Trophoblast cell (in vitro differentiated cells and primary cell): ENCODE results near the gene BCL7A.

Experiments
- DNase-seq, 2 donors: peaks; one replicate each; pipeline ENCODE4 v3.0.0-alpha.2; 2016
- H2AFZ ChIP-seq: 2 replicates; pipeline ENCODE4 v1.6.1; 2013; ENCODE audit warnings: low read length, moderate library complexity, mild to moderate bottlenecking; ENCODE audit not compliant: insufficient read depth, poor library complexity
- H2AK5ac ChIP-seq: 2 replicates; pipeline ENCODE4 v1.6.1; 2013; ENCODE audit warnings: mild to moderate bottlenecking, low read length
- H2BK120ac ChIP-seq: 2 replicates; pipeline ENCODE4 v1.6.1; 2013; ENCODE audit warnings: low read length, mild to moderate bottlenecking, moderate library complexity; ENCODE audit not compliant: insufficient read depth, poor library complexity
- H2BK12ac ChIP-seq: 2 replicates; pipeline ENCODE4 v1.6.1; 2013; ENCODE audit warnings: mild to moderate bottlenecking, low read length, moderate library complexity
- H2BK5ac ChIP-seq: 2 replicates; pipeline ENCODE4 v1.6.1; 2013; ENCODE audit warnings: low read length, low read depth, moderate library complexity, mild to moderate bottlenecking; ENCODE audit not compliant: poor library complexity
- H3K14ac ChIP-seq: 2 replicates; pipeline ENCODE4 v1.6.1; 2013; ENCODE audit warnings: mild to moderate bottlenecking, low read length
- H3K18ac ChIP-seq: 2 replicates; pipeline ENCODE4 v1.6.1; 2013; ENCODE audit warnings: mild to moderate bottlenecking, low read length
- H3K23ac ChIP-seq: 2 replicates; pipeline ENCODE4 v1.6.1; 2013; ENCODE audit warnings: low read length
- H3K27ac ChIP-seq: 2 replicates; pipeline ENCODE4 v1.5.1; 2013; ENCODE audit warnings: low read depth, mild to moderate bottlenecking, inconsistent platforms, low read length, moderate library complexity
- H3K27me3 ChIP-seq: 2 replicates; pipeline ENCODE4 v1.6.1; 2013; ENCODE audit warnings: inconsistent platforms, mild to moderate bottlenecking, low read length, moderate library complexity; ENCODE audit not compliant: insufficient read depth
- H3K36me3 ChIP-seq, 2 experiments: 1 replicate in 1 of 2; 2 replicates in 1 of 2; pipeline ENCODE4 v1.6.1; 2013; ENCODE audit warnings: low read length in 2 of 2, mild to moderate bottlenecking in 2 of 2, moderate library complexity in 1 of 2; ENCODE audit not compliant: insufficient read depth in 2 of 2, control insufficient read depth in 1 of 2
- H3K4ac ChIP-seq: 2 replicates; pipeline ENCODE4 v1.6.1; 2013; ENCODE audit warnings: low read depth, mild to moderate bottlenecking, low read length, moderate library complexity
- H3K4me1 ChIP-seq, 2 experiments: 1 replicate in 1 of 2; 2 replicates in 1 of 2; pipeline ENCODE4 v1.6.1; 2013; ENCODE audit warnings: low read length in 2 of 2, mild to moderate bottlenecking in 2 of 2, moderate library complexity in 1 of 2; ENCODE audit not compliant: insufficient read depth in 2 of 2, control insufficient read depth in 1 of 2
- H3K4me2 ChIP-seq: 2 replicates; pipeline ENCODE4 v1.6.1; 2013; ENCODE audit warnings: inconsistent platforms, mild to moderate bottlenecking, low read length, moderate library complexity
- H3K4me3 ChIP-seq: 2 replicates; pipeline ENCODE4 v1.5.1; 2013; ENCODE audit warnings: mild to moderate bottlenecking, low read depth, low read length, inconsistent platforms
- H3K79me1 ChIP-seq: one replicate; pipeline ENCODE4 v1.6.1; 2013; ENCODE audit warnings: low read length
- H3K79me2 ChIP-seq: 2 replicates; pipeline ENCODE4 v1.6.1; 2013; ENCODE audit warnings: low read length, mild to moderate bottlenecking; ENCODE audit not compliant: control insufficient read depth, insufficient read depth, poor library complexity
- H3K9ac ChIP-seq: 2 replicates; pipeline ENCODE4 v1.6.1; 2013; ENCODE audit warnings: mild to moderate bottlenecking, low read length
- H3K9me3 ChIP-seq: 2 replicates; pipeline ENCODE4 v1.6.1; 2013; ENCODE audit warnings: low read depth, mild to moderate bottlenecking, control low read depth, inconsistent platforms, low read length; ENCODE audit not compliant: insufficient read depth
- H4K12ac ChIP-seq: 2 replicates; pipeline ENCODE4 v1.6.1; 2013; ENCODE audit warnings: low read depth, mild to moderate bottlenecking, low read length, moderate library complexity
- H4K8ac ChIP-seq: 2 replicates; pipeline ENCODE4 v1.6.1; 2013; ENCODE audit warnings: low read depth, mild to moderate bottlenecking, low read length, moderate library complexity
- H4K91ac ChIP-seq: one replicate; pipeline ENCODE4 v1.6.1; 2013; ENCODE audit warnings: low read depth, mild to moderate bottlenecking, low read length, moderate library complexity
- WGBS: extraction: QIAGEN DNeasy Blood & Tissue Kit; methylation state at CpG from one replicate; pipeline ENCODE4 v1.1.7; 2013; ENCODE audit warnings: missing lambda C conversion rate; ENCODE audit not compliant: insufficient read length, insufficient coverage; ENCODE audit errors: extremely low coverage; 5-methylcytosine and 5-hydroxymethylcytosine counted together

BCL7A gene

GRCh38 chr12:122013136-122013535 lies 8.5 kb upstream of the BCL7A start:
- Histone ChIP-seq H3K9me3 (peaks cover 2% of the 10 kb centered on the region), H2BK120ac (no peak overlapping the region), H3K79me2 (no peaks in the 10 kb centered on the region), H4K8ac (no peak overlapping the region), H3K79me1 (no peaks in the 10 kb centered on the region), H3K27me3 (no peaks in the 10 kb centered on the region), H3K9ac (no peak overlapping the region), H3K36me3 (no peaks in the 10 kb centered on the region), H3K23ac (no peak overlapping the region), H3K14ac (no peak overlapping the region), H3K4me3 (no peak overlapping the region), H2BK12ac (no peak overlapping the region), H2BK5ac (no peak overlapping the region), H3K18ac (no peak overlapping the region), H2AK5ac (no peak overlapping the region), H2AFZ (no peak overlapping the region), H3K4me1 (no peaks in the 10 kb centered on the region), H3K4me2 (no peak overlapping the region), H4K12ac (no peak overlapping the region), H4K91ac (no peak overlapping the region), H3K27ac (no peak overlapping the region), H3K4ac (no peak overlapping the region)
- WGBS: no CpG with 5 or more reads among the region's 4 CpGs
- DNase-seq: no peak

GRCh38 chr12:122013791-122014590 lies 7.7 kb upstream of the BCL7A start:
- Histone ChIP-seq H3K36me3 (no peaks in the 10 kb centered on the region), H3K4me1 (no peaks in the 10 kb centered on the region), H2BK120ac (no peak overlapping the region), H3K4me3 (no peak overlapping the region), H3K27ac (no peak overlapping the region), H3K4ac (no peak overlapping the region), H4K8ac (no peak overlapping the region), H3K4me2 (no peak overlapping the region), H2AK5ac (no peak overlapping the region), H2AFZ (no peak overlapping the region), H4K12ac (no peak overlapping the region), H3K9me3 (peaks cover 3% of the 10 kb centered on the region), H3K18ac (no peak overlapping the region), H2BK12ac (no peak overlapping the region), H3K23ac (no peak overlapping the region), H3K9ac (no peak overlapping the region), H3K79me2 (no peaks in the 10 kb centered on the region), H4K91ac (no peak overlapping the region), H3K79me1 (no peaks in the 10 kb centered on the region), H3K27me3 (no peaks in the 10 kb centered on the region), H2BK5ac (no peak overlapping the region), H3K14ac (no peak overlapping the region)
- no CpG with 5 or more reads among the region's 19 CpGs for WGBS
- no peak for DNase-seq

GRCh38 chr12:122014781-122015180 lies 6.9 kb upstream of the BCL7A start:
- Histone ChIP-seq H3K79me2 (no peaks in the 10 kb centered on the region), H4K12ac (no peak overlapping the region), H3K27me3 (no peaks in the 10 kb centered on the region), H2AFZ (no peak overlapping the region), H3K27ac (no peak overlapping the region), H3K9ac (no peak overlapping the region), H3K23ac (no peak overlapping the region), H4K91ac (no peak overlapping the region), H3K9me3 (peaks cover 3% of the 10 kb centered on the region), H3K14ac (no peak overlapping the region), H3K79me1 (no peaks in the 10 kb centered on the region), H3K4me3 (no peak overlapping the region), H3K4me2 (no peak overlapping the region), H2AK5ac (no peak overlapping the region), H2BK5ac (no peak overlapping the region), H2BK120ac (no peak overlapping the region), H2BK12ac (no peak overlapping the region), H3K4me1 (no peaks in the 10 kb centered on the region), H4K8ac (no peak overlapping the region), H3K18ac (no peak overlapping the region), H3K36me3 (no peaks in the 10 kb centered on the region), H3K4ac (no peak overlapping the region)
- DNase-seq: no peak
- WGBS: no CpG with 5 or more reads among the region's 5 CpGs

GRCh38 chr12:122018457-122018856 lies 3.2 kb upstream of the BCL7A start:
- no peak overlapping the region for H2BK5ac ChIP-seq
- no peak overlapping the region for H3K4me2 ChIP-seq

More at GRCh38 chr12:122018457-122018856, 3.2 kb upstream of the BCL7A start:
- Histone ChIP-seq H3K27ac (no peak overlapping the region), H3K79me2 (peaks cover 8% of the 10 kb centered on the region), H3K9me3 (peaks cover 3% of the 10 kb centered on the region), H3K36me3 (no peaks in the 10 kb centered on the region), H4K12ac (no peak overlapping the region), H3K4me3 (no peak overlapping the region), H3K4me1 (peaks cover 5 to 7% of the 10 kb centered on the region in 2 experiments), H3K27me3 (peaks cover 6% of the 10 kb centered on the region), H2AFZ (no peak overlapping the region), H4K8ac (no peak overlapping the region), H3K14ac (no peak overlapping the region), H3K18ac (no peak overlapping the region), H2BK12ac (no peak overlapping the region), H3K79me1 (peaks cover 9% of the 10 kb centered on the region), H3K9ac (no peak overlapping the region), H3K23ac (no peak overlapping the region), H3K4ac (no peak overlapping the region), H2AK5ac (no peak overlapping the region), H2BK120ac (no peak overlapping the region), H4K91ac (no peak overlapping the region)
- DNase-seq: no peak
